GM12874 (cell line): ENCODE data around the gene IL9R.

Source experiments
- TF ChIP-seq, protein P1 (sequence below): IDR thresholded peaks from 2 replicates; pipeline ENCODE4 v1.5.1; 2011; ENCODE audit warnings: low read depth, mild to moderate bottlenecking, control low read depth, low read length, moderate library complexity; ENCODE audit not compliant: insufficient read depth

The IL9R gene, protein sequence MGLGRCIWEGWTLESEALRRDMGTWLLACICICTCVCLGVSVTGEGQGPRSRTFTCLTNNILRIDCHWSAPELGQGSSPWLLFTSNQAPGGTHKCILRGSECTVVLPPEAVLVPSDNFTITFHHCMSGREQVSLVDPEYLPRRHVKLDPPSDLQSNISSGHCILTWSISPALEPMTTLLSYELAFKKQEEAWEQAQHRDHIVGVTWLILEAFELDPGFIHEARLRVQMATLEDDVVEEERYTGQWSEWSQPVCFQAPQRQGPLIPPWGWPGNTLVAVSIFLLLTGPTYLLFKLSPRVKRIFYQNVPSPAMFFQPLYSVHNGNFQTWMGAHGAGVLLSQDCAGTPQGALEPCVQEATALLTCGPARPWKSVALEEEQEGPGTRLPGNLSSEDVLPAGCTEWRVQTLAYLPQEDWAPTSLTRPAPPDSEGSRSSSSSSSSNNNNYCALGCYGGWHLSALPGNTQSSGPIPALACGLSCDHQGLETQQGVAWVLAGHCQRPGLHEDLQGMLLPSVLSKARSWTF

DNA sequence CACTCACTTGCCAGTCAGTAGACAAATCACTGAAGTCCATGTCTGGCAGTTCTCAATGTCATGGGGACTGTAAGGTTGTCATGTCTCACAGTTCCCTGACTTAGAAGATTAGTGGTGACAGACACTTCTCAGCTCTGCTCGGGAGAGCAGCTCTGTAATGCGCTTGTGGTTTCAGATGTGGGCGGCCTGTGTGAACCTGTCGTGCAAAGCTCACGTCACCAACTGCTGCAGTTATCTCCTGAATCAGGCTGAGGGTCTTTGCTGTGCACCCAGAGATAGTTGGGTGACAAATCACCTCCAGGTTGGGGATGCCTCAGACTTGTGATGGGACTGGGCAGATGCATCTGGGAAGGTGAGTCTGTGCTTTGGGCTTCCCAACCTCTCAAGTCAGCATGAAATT lies at the start of gene IL9R:
Gene IL9R (plus strand): TSS at position 261 of the 400 bp plus-strand sequence. CDS start 64 bp downstream, at position 325.
- TF ChIP-seq, protein P1, sequence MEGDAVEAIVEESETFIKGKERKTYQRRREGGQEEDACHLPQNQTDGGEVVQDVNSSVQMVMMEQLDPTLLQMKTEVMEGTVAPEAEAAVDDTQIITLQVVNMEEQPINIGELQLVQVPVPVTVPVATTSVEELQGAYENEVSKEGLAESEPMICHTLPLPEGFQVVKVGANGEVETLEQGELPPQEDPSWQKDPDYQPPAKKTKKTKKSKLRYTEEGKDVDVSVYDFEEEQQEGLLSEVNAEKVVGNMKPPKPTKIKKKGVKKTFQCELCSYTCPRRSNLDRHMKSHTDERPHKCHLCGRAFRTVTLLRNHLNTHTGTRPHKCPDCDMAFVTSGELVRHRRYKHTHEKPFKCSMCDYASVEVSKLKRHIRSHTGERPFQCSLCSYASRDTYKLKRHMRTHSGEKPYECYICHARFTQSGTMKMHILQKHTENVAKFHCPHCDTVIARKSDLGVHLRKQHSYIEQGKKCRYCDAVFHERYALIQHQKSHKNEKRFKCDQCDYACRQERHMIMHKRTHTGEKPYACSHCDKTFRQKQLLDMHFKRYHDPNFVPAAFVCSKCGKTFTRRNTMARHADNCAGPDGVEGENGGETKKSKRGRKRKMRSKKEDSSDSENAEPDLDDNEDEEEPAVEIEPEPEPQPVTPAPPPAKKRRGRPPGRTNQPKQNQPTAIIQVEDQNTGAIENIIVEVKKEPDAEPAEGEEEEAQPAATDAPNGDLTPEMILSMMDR = no peak

- TF ChIP-seq, protein P1 = no peak
These were observed 48.4 kb upstream of the IL9R start for GRCh38 chrX:155949098-155949497.

DNA sequence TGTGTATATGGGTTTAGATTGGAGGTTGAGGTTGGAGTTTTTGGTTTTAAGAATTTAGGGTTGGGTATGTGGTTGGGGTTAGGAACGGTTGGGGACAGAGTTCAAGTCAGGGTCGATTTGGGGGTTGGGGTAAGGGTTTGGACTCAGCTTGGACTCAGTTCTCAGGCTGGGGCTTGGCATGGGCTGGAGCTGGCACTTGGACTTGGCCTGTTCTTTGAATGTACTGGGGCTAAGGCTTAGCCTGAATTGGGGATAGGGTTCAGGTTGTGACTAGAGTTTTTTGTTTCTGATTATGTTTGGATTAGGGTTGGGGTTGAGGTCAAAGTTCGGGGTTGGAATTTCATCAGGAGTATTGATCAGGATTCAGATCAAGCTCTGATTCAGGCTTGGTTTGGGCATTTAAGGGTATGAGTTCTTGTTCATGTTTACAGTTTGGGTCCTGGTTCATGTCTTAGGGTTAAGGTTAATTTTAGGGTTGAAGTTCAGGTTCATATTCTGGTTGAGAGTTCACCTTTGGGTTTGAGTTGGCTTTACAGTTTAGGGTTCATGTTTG lies 46.2 kb upstream of the IL9R start:
- TF ChIP-seq, protein P1 = no peak

DNA sequence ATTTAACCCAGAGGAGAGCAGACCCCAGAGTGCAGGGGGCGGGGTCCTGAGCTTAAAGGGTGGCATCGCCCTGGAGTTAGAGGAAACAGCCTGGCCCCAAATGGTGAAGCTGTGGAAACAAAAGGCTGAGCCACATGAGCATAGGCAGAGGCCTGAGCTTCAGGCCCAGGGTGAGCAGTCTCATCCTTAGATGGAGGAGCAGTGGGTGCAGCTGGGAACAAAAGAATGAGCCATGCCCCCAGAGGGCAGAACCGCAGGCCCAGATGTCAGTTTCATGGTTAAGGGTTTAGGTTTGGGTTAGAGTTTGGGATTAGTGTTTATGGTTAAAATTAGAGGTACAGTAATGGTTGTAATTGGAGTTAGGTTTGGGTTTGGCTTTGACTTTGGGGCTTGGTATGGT lies 44.4 kb upstream of the IL9R start:
- TF ChIP-seq, protein P1 = no peak

GRCh38 chrX:155954793-155955192 lies 42.7 kb upstream of the IL9R start:
- TF ChIP-seq, protein P1 = no peak

- TF ChIP-seq, protein P1 = no peak
These were observed 41.4 kb upstream of the IL9R start for GRCh38 chrX:155956099-155956498.

DNA sequence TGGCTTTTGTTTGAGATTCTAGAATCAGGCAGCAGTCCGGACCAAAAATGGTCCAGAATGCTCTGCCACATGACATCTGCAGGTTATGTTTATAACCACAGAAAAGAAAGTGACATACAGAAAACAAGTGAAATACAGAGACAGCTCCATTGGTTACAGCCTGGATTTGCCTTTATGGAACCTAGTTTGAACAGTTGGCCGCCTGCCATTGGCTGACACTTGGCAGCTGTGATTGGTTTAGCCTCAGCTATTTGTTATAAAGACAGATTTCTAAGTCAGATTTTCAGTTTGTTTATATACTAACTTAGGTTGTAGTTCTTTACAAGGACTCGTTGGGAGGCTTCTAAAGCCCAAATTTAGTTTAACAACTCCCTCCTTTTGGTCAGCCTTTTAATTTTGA lies 40.8 kb upstream of the IL9R start:
- TF ChIP-seq, protein P1 = no peak
